Brain microvascular endothelial cell (primary cell): ENCODE data around the gene SMPDL3A.

ENCODE experiments used
- DNase-seq: peaks from one replicate; pipeline ENCODE4 v3.0.0-alpha.2; 2020
- H3K27ac ChIP-seq: fragments of 250-450 bp; sonication (Bioruptor Pico); 2 replicates; pipeline ENCODE4 v1.5.1; 2020; ENCODE audit warnings: mild to moderate bottlenecking, moderate library complexity
- H3K27me3 ChIP-seq: fragments of 250-450 bp; sonication (Bioruptor Pico); replicated peaks from 2 replicates; pipeline ENCODE4 v1.5.1; 2020; ENCODE audit warnings: mild to moderate bottlenecking
- H3K36me3 ChIP-seq: fragments of 250-450 bp; sonication (Bioruptor Pico); replicated peaks from 2 replicates; pipeline ENCODE4 v1.5.1; 2020; ENCODE audit warnings: mild to moderate bottlenecking
- H3K4me3 ChIP-seq: 2 replicates; pipeline ENCODE4 v1.5.1; 2011; ENCODE audit warnings: low read depth, mild to moderate bottlenecking, control low read depth, low read length, moderate library complexity
- in situ Hi-C: cut with HindIII; loops from 2 replicates; pipeline ENCODE4 v1.10.0; 2017; ENCODE audit warnings: low sequenced_read_pairs, low pct_ligation_motif_present
- TF ChIP-seq, protein P1 (sequence below): IDR thresholded peaks from 2 replicates; pipeline ENCODE4 v1.5.1; 2011; ENCODE audit warnings: low read depth, mild to moderate bottlenecking, moderate library complexity, low read length, control low read depth, inconsistent platforms; ENCODE audit errors: missing control alignments

SMPDL3A gene

GRCh38 chr6:122801397-122801796 is 12.3 kb downstream of the SMPDL3A start:
- TF ChIP-seq, protein P1, sequence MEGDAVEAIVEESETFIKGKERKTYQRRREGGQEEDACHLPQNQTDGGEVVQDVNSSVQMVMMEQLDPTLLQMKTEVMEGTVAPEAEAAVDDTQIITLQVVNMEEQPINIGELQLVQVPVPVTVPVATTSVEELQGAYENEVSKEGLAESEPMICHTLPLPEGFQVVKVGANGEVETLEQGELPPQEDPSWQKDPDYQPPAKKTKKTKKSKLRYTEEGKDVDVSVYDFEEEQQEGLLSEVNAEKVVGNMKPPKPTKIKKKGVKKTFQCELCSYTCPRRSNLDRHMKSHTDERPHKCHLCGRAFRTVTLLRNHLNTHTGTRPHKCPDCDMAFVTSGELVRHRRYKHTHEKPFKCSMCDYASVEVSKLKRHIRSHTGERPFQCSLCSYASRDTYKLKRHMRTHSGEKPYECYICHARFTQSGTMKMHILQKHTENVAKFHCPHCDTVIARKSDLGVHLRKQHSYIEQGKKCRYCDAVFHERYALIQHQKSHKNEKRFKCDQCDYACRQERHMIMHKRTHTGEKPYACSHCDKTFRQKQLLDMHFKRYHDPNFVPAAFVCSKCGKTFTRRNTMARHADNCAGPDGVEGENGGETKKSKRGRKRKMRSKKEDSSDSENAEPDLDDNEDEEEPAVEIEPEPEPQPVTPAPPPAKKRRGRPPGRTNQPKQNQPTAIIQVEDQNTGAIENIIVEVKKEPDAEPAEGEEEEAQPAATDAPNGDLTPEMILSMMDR = no peak
- H3K36me3 ChIP-seq = no peaks in the 10 kb centered on the region
- H3K27me3 ChIP-seq = no peaks in the 10 kb centered on the region
- DNase-seq = no peak
- H3K27ac ChIP-seq = no peak overlapping the region
- H3K4me3 ChIP-seq = no peak overlapping the region
- in situ Hi-C loops = no loop called here

DNA sequence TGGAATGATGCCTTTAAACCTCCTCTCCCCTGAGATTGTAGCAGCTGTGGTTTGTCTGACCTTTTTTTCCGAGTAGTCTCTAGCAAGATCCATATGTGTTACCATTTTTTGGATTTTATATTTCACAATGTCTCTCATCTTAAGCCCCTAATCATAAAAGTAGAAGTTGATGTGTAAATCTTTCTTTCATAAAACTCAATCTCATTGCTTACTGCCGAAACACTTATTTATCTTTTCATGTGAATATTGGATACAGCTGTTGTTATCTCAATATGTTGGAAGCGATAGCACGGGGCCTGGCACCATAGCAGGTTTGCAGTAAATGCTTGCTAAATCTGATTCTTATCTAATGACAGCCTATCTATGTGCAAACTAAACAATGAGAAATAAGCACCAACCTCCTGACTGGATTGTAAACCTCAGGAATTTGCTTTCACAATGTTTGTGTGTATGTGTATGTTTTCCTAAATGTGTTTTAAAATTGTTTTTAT is 14.2 kb downstream of the SMPDL3A start:
- Histone ChIP-seq H3K4me3 (no peak overlapping the region), H3K27me3 (no peaks in the 10 kb centered on the region), H3K36me3 (no peaks in the 10 kb centered on the region), H3K27ac (no peak overlapping the region)
- in situ Hi-C loops = no loop called here
- TF ChIP-seq, protein P1 = no peak
- DNase-seq = peak; percentile 16

DNA sequence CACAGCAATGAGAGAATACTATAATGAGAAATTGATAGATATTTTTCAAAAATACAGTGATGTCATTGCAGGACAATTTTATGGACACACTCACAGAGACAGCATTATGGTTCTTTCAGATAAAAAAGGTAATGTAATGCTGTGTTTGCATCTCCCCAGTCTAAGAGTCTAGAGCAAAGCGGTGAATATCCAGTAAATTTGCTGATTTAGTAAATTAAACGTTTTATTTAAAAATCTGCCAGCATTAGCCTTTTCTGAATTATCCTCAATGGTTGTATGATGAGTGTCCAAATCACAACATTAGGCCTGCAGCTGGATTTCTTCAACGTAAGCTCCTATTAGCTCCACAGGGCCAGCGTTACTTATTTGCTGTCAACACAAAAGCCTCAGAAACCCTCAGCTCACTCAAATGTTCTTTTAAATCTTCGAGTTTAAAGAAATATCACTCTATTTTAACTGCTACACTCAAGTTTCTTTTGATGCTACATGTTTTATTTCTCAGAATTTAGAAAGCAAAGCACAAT is 16.0 kb downstream of the SMPDL3A start:
- TF ChIP-seq, protein P1 = no peak
- no peaks in the 10 kb centered on the region for H3K36me3 ChIP-seq
- in situ Hi-C loops = no loop called here
- H3K4me3 ChIP-seq = no peak overlapping the region
- H3K27me3 ChIP-seq = no peaks in the 10 kb centered on the region
- no peak for DNase-seq
- no peak overlapping the region for H3K27ac ChIP-seq

GRCh38 chr6:122806291-122806690 is 17.2 kb downstream of the SMPDL3A start:
- in situ Hi-C loops = no loop called here
- no peak overlapping the region for H3K27ac ChIP-seq
- H3K4me3 ChIP-seq = no peak overlapping the region
- TF ChIP-seq, protein P1 = no peak
- no peak for DNase-seq
- no peaks in the 10 kb centered on the region for H3K27me3 ChIP-seq
- no peaks in the 10 kb centered on the region for H3K36me3 ChIP-seq

- H3K27ac ChIP-seq = no peak overlapping the region
- in situ Hi-C loops = no loop called here
- DNase-seq = no peak
- H3K36me3 ChIP-seq = no peaks in the 10 kb centered on the region
- TF ChIP-seq, protein P1 = no peak
- no peaks in the 10 kb centered on the region for H3K27me3 ChIP-seq
- H3K4me3 ChIP-seq = no peak overlapping the region
Observed at GRCh38 chr6:122808121-122808885, 19.2 kb downstream of the SMPDL3A start.

DNA sequence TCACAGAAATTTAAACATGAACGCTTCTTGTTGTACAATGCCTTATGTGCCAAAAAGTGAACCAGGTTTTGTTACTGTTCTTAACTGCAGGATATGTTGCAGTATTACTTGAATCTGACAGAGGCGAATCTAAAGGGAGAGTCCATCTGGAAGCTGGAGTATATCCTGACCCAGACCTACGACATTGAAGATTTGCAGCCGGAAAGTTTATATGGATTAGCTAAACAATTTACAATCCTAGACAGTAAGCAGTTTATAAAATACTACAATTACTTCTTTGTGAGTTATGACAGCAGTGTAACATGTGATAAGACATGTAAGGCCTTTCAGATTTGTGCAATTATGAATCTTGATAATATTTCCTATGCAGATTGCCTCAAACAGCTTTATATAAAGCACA is 19.9 kb downstream of the SMPDL3A start:
- TF ChIP-seq, protein P1 = no peak

More for the DNA sequence above, 19.9 kb downstream of the SMPDL3A start:
- Histone ChIP-seq H3K4me3 (no peak overlapping the region), H3K27ac (no peak overlapping the region), H3K36me3 (no peaks in the 10 kb centered on the region), H3K27me3 (no peaks in the 10 kb centered on the region)
- in situ Hi-C loops = no loop called here
- no peak for DNase-seq
